WTC11 (cell line): ENCODE measurements around the gene DLGAP4.
"Not testable (repeated sequence)": the region's sequence is repeated elsewhere in the genome, so short reads cannot be mapped to it uniquely, and the experiment has no call there.

ENCODE experiments used
- CTCF ChIP-seq: fragments of 200-600 bp; IDR thresholded peaks from 2 replicates; pipeline ENCODE4 v1.8.0; 2022; ENCODE audit warnings: antibody characterized with exemption
- E2F1 ChIP-seq: sonication (generic); formaldehyde crosslinking; IDR thresholded peaks from 2 replicates; pipeline ENCODE4 v1.8.0; 2022; ENCODE audit warnings: mild to moderate bottlenecking, missing genetic modification reagents
- FOXJ3 ChIP-seq: sonication (generic); formaldehyde crosslinking; IDR thresholded peaks from 2 replicates; pipeline ENCODE4 v1.9.0; 2021; ENCODE audit warnings: missing genetic modification reagents, mild to moderate bottlenecking, borderline replicate concordance
- FOXP4 ChIP-seq: sonication (generic); formaldehyde crosslinking; IDR thresholded peaks from 2 replicates; pipeline ENCODE4 v1.8.0; 2022; ENCODE audit warnings: mild to moderate bottlenecking, missing genetic modification reagents
- JUN ChIP-seq: sonication (generic); formaldehyde crosslinking; IDR thresholded peaks from 2 replicates; pipeline ENCODE4 v1.8.0; 2023; ENCODE audit warnings: mild to moderate bottlenecking, missing genetic modification reagents
- MAX ChIP-seq: sonication (generic); formaldehyde crosslinking; IDR thresholded peaks from 2 replicates; pipeline ENCODE4 v1.8.0; 2022; ENCODE audit warnings: mild to moderate bottlenecking, missing genetic modification reagents
- NR1H2 ChIP-seq: sonication (generic); formaldehyde crosslinking; IDR thresholded peaks from 2 replicates; pipeline ENCODE4 v1.9.0; 2021; ENCODE audit warnings: mild to moderate bottlenecking, moderate library complexity, missing genetic modification reagents
- PRDM15 ChIP-seq: sonication (generic); formaldehyde crosslinking; IDR thresholded peaks from 2 replicates; pipeline ENCODE4 v1.8.0; 2022; ENCODE audit warnings: missing genetic modification reagents
- RELA ChIP-seq: sonication (generic); formaldehyde crosslinking; IDR thresholded peaks from 2 replicates; pipeline ENCODE4 v1.8.1; 2022; ENCODE audit warnings: missing genetic modification reagents, mild to moderate bottlenecking, borderline replicate concordance
- ZSCAN18 ChIP-seq: fragments of 250-450 bp; sonication (Bioruptor Pico); IDR thresholded peaks from 2 replicates; pipeline ENCODE4 v2.1.2; 2022; ENCODE audit warnings: mild to moderate bottlenecking, moderate library complexity

- not testable (repeated sequence) for TF ChIP-seq CTCF; E2F1; RELA (CRISPR knock-in tag); FOXJ3 (CRISPR knock-in tag); MAX; PRDM15 (CRISPR knock-in tag); FOXP4; ZSCAN18; NR1H2 (CRISPR knock-in tag); JUN (CRISPR knock-in tag)
These were observed 258.6 kb downstream of the DLGAP4 start for GRCh38 chr20:36564726-36565121.
